OCI-LY3 (cell line): ENCODE results near the gene EME1.

Source experiments
- H2AFZ ChIP-seq: fragments of 200-600, 300-600 bp; shearing (Covaris generic); 2 replicates; pipeline ENCODE4 v1.6.0; 2014; ENCODE audit warnings: antibody characterized with exemption, low read depth, low read length
- H3K27ac ChIP-seq: fragments of 200-600, 300-600 bp; sonication (generic); 2 replicates; pipeline ENCODE4 v1.5.1; 2014; ENCODE audit warnings: mild to moderate bottlenecking, low read length, moderate library complexity, mixed read lengths
- H3K27me3 ChIP-seq: fragments of 200-600, 300-600 bp; sonication (generic); 2 replicates; pipeline ENCODE4 v1.6.1; 2014; ENCODE audit warnings: low read depth, low read length, mixed read lengths
- H3K36me3 ChIP-seq: fragments of 200-600, 300-600 bp; sonication (generic); replicated peaks from 2 replicates; pipeline ENCODE3; 2014; ENCODE audit warnings: low read depth, low read length, mixed read lengths
- H3K4me1 ChIP-seq: fragments of 300-600, 200-600 bp; sonication (generic); 2 replicates; pipeline ENCODE4 v1.6.1; 2014; ENCODE audit warnings: low read length, mixed read lengths
- H3K4me2 ChIP-seq: fragments of 200-600, 300-600 bp; sonication (generic); 2 replicates; pipeline ENCODE4 v1.6.1; 2014; ENCODE audit warnings: low read length, mixed read lengths
- H3K4me3 ChIP-seq: fragments of 300-600, 200-600 bp; sonication (generic); 2 replicates; pipeline ENCODE4 v1.5.1; 2014; ENCODE audit warnings: antibody characterized with exemption, mild to moderate bottlenecking, low read length, moderate library complexity
- H3K79me2 ChIP-seq: fragments of 300-600, 200-600 bp; shearing (Covaris generic); 2 replicates; pipeline ENCODE4 v1.6.1; 2014; ENCODE audit warnings: mild to moderate bottlenecking, low read length, mixed read lengths
- H3K9ac ChIP-seq: fragments of 300-600, 200-600 bp; shearing (Covaris generic); 2 replicates; pipeline ENCODE4 v1.6.0; 2014; ENCODE audit warnings: mild to moderate bottlenecking, low read length, moderate library complexity
- H3K9me3 ChIP-seq: fragments of 200-600, 300-600 bp; shearing (Covaris generic); 2 replicates; pipeline ENCODE4 v1.6.1; 2014; ENCODE audit warnings: low read length, mixed read lengths; ENCODE audit not compliant: insufficient read depth
- H4K20me1 ChIP-seq: fragments of 200-600, 300-600 bp; sonication (generic); 2 replicates; pipeline ENCODE4 v1.6.1; 2016; ENCODE audit warnings: low read length, mixed read lengths; ENCODE audit not compliant: insufficient read depth
- CTCF ChIP-seq: fragments of 200-600, 300-600 bp; sonication (generic); IDR thresholded peaks from 2 replicates; pipeline ENCODE4 v1.5.1; 2014; ENCODE audit warnings: antibody characterized with exemption, low read length, low read depth
- EZH2phosphoT487 ChIP-seq: fragments of 200-600 bp; shearing (Covaris generic); IDR thresholded peaks from 2 replicates; pipeline ENCODE4 v1.6.1; 2018; ENCODE audit warnings: antibody characterized with exemption, mixed run types, low read depth

The EME1 gene

GRCh38 chr17:50348522-50349242 lies 24.3 kb upstream of the EME1 start:
- TF ChIP-seq EZH2phosphoT487 (no peak), CTCF (no peak)
- peaks cover 25% of the 10 kb centered on the region for H3K79me2 ChIP-seq
- no peaks in the 10 kb centered on the region for H3K9me3 ChIP-seq
- peaks cover 28% of the 10 kb centered on the region; the same call in 1 of the 2 replicates for H4K20me1 ChIP-seq
- no peak overlapping the region for H3K4me2 ChIP-seq
- H3K27me3 ChIP-seq, result no peaks in the 10 kb centered on the region
- H3K27ac ChIP-seq, result no peak overlapping the region
- no peak overlapping the region for H3K4me3 ChIP-seq
- H3K4me1 ChIP-seq, result peaks cover 16% of the 10 kb centered on the region
- no peaks in the 10 kb centered on the region for H3K36me3 ChIP-seq
- H2AFZ ChIP-seq, result no peak overlapping the region
- H3K9ac ChIP-seq, result no peak overlapping the region

GRCh38 chr17:50349243-50349600 lies 23.8 kb upstream of the EME1 start:
- TF ChIP-seq CTCF (no peak), EZH2phosphoT487 (no peak)

GRCh38 chr17:50350733-50351132 lies 22.3 kb upstream of the EME1 start:
- H4K20me1 ChIP-seq, result peaks cover 28% of the 10 kb centered on the region; the same call in 1 of the 2 replicates
- no peak overlapping the region for H2AFZ ChIP-seq
- H3K79me2 ChIP-seq, result peaks cover 25% of the 10 kb centered on the region
- no peak for TF ChIP-seq EZH2phosphoT487
- TF ChIP-seq CTCF, result no peak
- no peaks in the 10 kb centered on the region for H3K27me3 ChIP-seq
- H3K27ac ChIP-seq, result no peak overlapping the region
- H3K9me3 ChIP-seq, result no peaks in the 10 kb centered on the region
- H3K4me1 ChIP-seq, result peaks cover 8% of the 10 kb centered on the region
- no peak overlapping the region for H3K4me2 ChIP-seq
- H3K36me3 ChIP-seq, result peaks cover 4% of the 10 kb centered on the region
- no peak overlapping the region for H3K9ac ChIP-seq
- no peak overlapping the region for H3K4me3 ChIP-seq

More at GRCh38 chr17:50349243-50349600, 23.8 kb upstream of the EME1 start:
- peaks cover 28% of the 10 kb centered on the region; the same call in 1 of the 2 replicates for H4K20me1 ChIP-seq
- H3K79me2 ChIP-seq, result peaks cover 25% of the 10 kb centered on the region
- no peak overlapping the region for H3K4me2 ChIP-seq
- no peaks in the 10 kb centered on the region for H3K9me3 ChIP-seq
- no peak overlapping the region for H3K9ac ChIP-seq
- H3K36me3 ChIP-seq, result no peaks in the 10 kb centered on the region
- no peak overlapping the region for H3K4me3 ChIP-seq
- no peaks in the 10 kb centered on the region for H3K27me3 ChIP-seq
- no peak overlapping the region for H3K27ac ChIP-seq
- H3K4me1 ChIP-seq, result peaks cover 16% of the 10 kb centered on the region
- H2AFZ ChIP-seq, result no peak overlapping the region

GRCh38 chr17:50352072-50352692 lies 20.8 kb upstream of the EME1 start:
- peaks cover 15% of the 10 kb centered on the region for H3K79me2 ChIP-seq
- no peak for TF ChIP-seq EZH2phosphoT487
- H3K4me3 ChIP-seq, result no peak overlapping the region
- no peak overlapping the region for H3K4me2 ChIP-seq
- H3K27me3 ChIP-seq, result no peaks in the 10 kb centered on the region
- H3K9me3 ChIP-seq, result no peaks in the 10 kb centered on the region
- H3K27ac ChIP-seq, result no peak overlapping the region
- H3K4me1 ChIP-seq, result peaks cover 3% of the 10 kb centered on the region
- H3K9ac ChIP-seq, result no peak overlapping the region
- no peak overlapping the region for H2AFZ ChIP-seq
- H3K36me3 ChIP-seq, result peaks cover 11% of the 10 kb centered on the region
- H4K20me1 ChIP-seq, result peaks cover 24% of the 10 kb centered on the region; the same call in 1 of the 2 replicates
